IMR-90 (cell line): ENCODE data around the gene CTDP1. TPM values are rescaled to one million over a fixed set of nuclear protein-coding genes. Genes with fewer than 3 reads are reported as not detected.

Experiments
- ATAC-seq: fragments of 200-7000 bp; cut with Tn5 transposase; 2 replicates; pipeline ENCODE4 v1.9.1; 2020; ENCODE audit warnings: low read depth, mild to moderate bottlenecking, moderate library complexity
- BruUV-seq: library from RNA; stranded (reverse); fragments of 400-500 nt; replicated peaks from 2 replicates; lab custom pipeline; 2021; lab: Mats Ljungman, UMichigan
- CTCF ChIA-PET: fragments of 300-600 bp; formaldehyde crosslinking; extraction: SDS; loops from one replicate; lab custom pipeline; 2021; ENCODE audit warnings: antibody characterized with exemption; lab: Yijun Ruan, JAX
- POLR2A ChIA-PET: fragments of 300-600 bp; sonication (Branson Sonifier 250); formaldehyde crosslinking; loops from one replicate; lab custom pipeline; 2022; ENCODE audit warnings: antibody characterized with exemption; ENCODE audit not compliant: unreplicated experiment; lab: Charles Lee
- DNase-seq: peaks from one replicate; pipeline ENCODE4 v3.0.0; 2013
- H2AFZ ChIP-seq: replicated peaks from 2 replicates; pipeline ENCODE3; 2013; ENCODE audit warnings: low read length, mild to moderate bottlenecking; ENCODE audit not compliant: poor library complexity
- H2AK5ac ChIP-seq: 2 replicates; pipeline ENCODE4 v1.6.1; 2013; ENCODE audit warnings: low read depth, low read length, inconsistent platforms
- H2AK9ac ChIP-seq: replicated peaks from 2 replicates; pipeline ENCODE3; 2013; ENCODE audit warnings: mild to moderate bottlenecking, low read depth, low read length, moderate library complexity; ENCODE audit not compliant: poor library complexity
- H2BK120ac ChIP-seq: 2 replicates; pipeline ENCODE4 v1.6.1; 2013; ENCODE audit warnings: low read depth, low read length, inconsistent platforms
- H2BK15ac ChIP-seq: 3 replicates; pipeline ENCODE4 v1.6.1; 2013; ENCODE audit warnings: low read depth, low read length, inconsistent platforms
- H2BK20ac ChIP-seq: 2 replicates; pipeline ENCODE4 v1.6.1; 2013; ENCODE audit warnings: low read depth, mild to moderate bottlenecking, inconsistent platforms, low read length, moderate library complexity
- H2BK5ac ChIP-seq: 2 replicates; pipeline ENCODE4 v1.6.1; 2013; ENCODE audit warnings: mild to moderate bottlenecking, low read depth, low read length, inconsistent platforms; ENCODE audit not compliant: poor library complexity, severe bottlenecking
- H3K14ac ChIP-seq: replicated peaks from 2 replicates; pipeline ENCODE4 v1.6.1; 2013; ENCODE audit warnings: low read depth, low read length, inconsistent platforms
- H3K18ac ChIP-seq: 2 replicates; pipeline ENCODE4 v1.6.1; 2013; ENCODE audit warnings: low read depth, low read length, control low read depth
- H3K23ac ChIP-seq: 2 replicates; pipeline ENCODE4 v1.6.1; 2013; ENCODE audit warnings: low read depth, low read length, inconsistent platforms
- H3K27ac ChIP-seq: 2 replicates; pipeline ENCODE4 v1.5.1; 2013; ENCODE audit warnings: mild to moderate bottlenecking, control low read depth, low read length; ENCODE audit not compliant: insufficient read depth
- H3K27me3 ChIP-seq: 2 replicates; pipeline ENCODE4 v1.6.1; 2013; ENCODE audit warnings: low read length; ENCODE audit not compliant: control insufficient read depth, insufficient read depth
- H3K36me3 ChIP-seq: 2 replicates; pipeline ENCODE4 v1.6.1; 2013; ENCODE audit warnings: low read length, mixed read lengths; ENCODE audit not compliant: control insufficient read depth, insufficient read depth
- H3K4ac ChIP-seq: 2 replicates; pipeline ENCODE4 v1.6.1; 2013; ENCODE audit warnings: low read depth, low read length, inconsistent platforms
- H3K4me1 ChIP-seq: 2 replicates; pipeline ENCODE4 v1.6.1; 2013; ENCODE audit warnings: low read length, mixed read lengths; ENCODE audit not compliant: control insufficient read depth, insufficient read depth
- H3K4me2 ChIP-seq: 2 replicates; pipeline ENCODE4 v1.6.1; 2013; ENCODE audit warnings: low read depth, mild to moderate bottlenecking, control low read depth, low read length, moderate library complexity
- H3K4me3 ChIP-seq: 2 replicates; pipeline ENCODE4 v1.5.1; 2013; ENCODE audit warnings: low read depth, mild to moderate bottlenecking, control low read depth, low read length, moderate library complexity; ENCODE audit not compliant: insufficient read depth
- H3K56ac ChIP-seq: 2 replicates; pipeline ENCODE4 v1.6.1; 2013; ENCODE audit warnings: low read length, inconsistent platforms; ENCODE audit not compliant: insufficient read depth; ENCODE audit errors: extremely low read depth
- H3K79me1 ChIP-seq, 2 experiments: 2 replicates each; pipeline ENCODE4 v1.6.1; 2013; ENCODE audit warnings: low read length in 2 of 2, inconsistent platforms in 1 of 2, low read depth in 1 of 2
- H3K9ac ChIP-seq: 2 replicates; pipeline ENCODE4 v1.6.1; 2013; ENCODE audit warnings: low read depth, low read length, control low read depth
- H3K9me1 ChIP-seq: 2 replicates; pipeline ENCODE4 v1.6.1; 2013; ENCODE audit warnings: low read length, inconsistent platforms; ENCODE audit not compliant: insufficient read depth
- H3K9me3 ChIP-seq: 2 replicates; pipeline ENCODE4 v1.6.1; 2013; ENCODE audit warnings: low read length; ENCODE audit not compliant: control insufficient read depth, insufficient read depth
- H4K20me1 ChIP-seq: 2 replicates; pipeline ENCODE4 v1.6.1; 2013; ENCODE audit warnings: low read length, inconsistent platforms; ENCODE audit not compliant: insufficient read depth
- H4K5ac ChIP-seq: 2 replicates; pipeline ENCODE4 v1.6.1; 2013; ENCODE audit warnings: mild to moderate bottlenecking, low read depth, low read length, control low read depth
- H4K8ac ChIP-seq, 2 experiments: 2 replicates each; pipeline ENCODE4 v1.6.1; 2013; ENCODE audit warnings: low read depth in 2 of 2, low read length in 2 of 2, control low read depth in 1 of 2, inconsistent platforms in 1 of 2
- H4K91ac ChIP-seq: 2 replicates; pipeline ENCODE4 v1.6.1; 2013; ENCODE audit warnings: low read depth, low read length, inconsistent platforms; ENCODE audit not compliant: insufficient read depth
- CTCF ChIP-seq: conservative IDR thresholded peaks from 2 replicates; pipeline ENCODE4 v1.5.1; 2012; ENCODE audit warnings: mild to moderate bottlenecking, low read depth, low read length, improper control_type of control experiment
- NFE2L2 ChIP-seq: fragments of 150-350 bp; IDR thresholded peaks from 2 replicates; pipeline ENCODE4 v1.6.1; 2016; ENCODE audit warnings: low read depth, mild to moderate bottlenecking, low read length
- WGBS, 2 experiments: methylation state at CpG; one replicate each; pipeline versions ENCODE4 v1.1.5 to v1.1.7; 2013; ENCODE audit warnings: missing lambda C conversion rate in 2 of 2; ENCODE audit not compliant: insufficient read length in 1 of 2; ENCODE audit errors: extremely low coverage in 2 of 2; 5-methylcytosine and 5-hydroxymethylcytosine counted together
- dilution Hi-C: fragments of 300-500 bp; cut with HindIII; formaldehyde crosslinking; loops from one replicate; pipeline ENCODE4 v1.14.3; 2018; ENCODE audit warnings: low sequenced_read_pairs; ENCODE audit not compliant: unreplicated experiment
- in situ Hi-C: fragments of 300-500 bp; cut with MboI; formaldehyde crosslinking; loops from 3 replicates; pipeline ENCODE4 v1.14.3; 2019; ENCODE audit warnings: low sequenced_read_pairs, inconsistent platforms, mixed read lengths
- intact Hi-C: fragments of 100-400 bp; cut with micrococcal nuclease; formaldehyde crosslinking; loops from 2 replicates; pipeline ENCODE4 v1.10.0; 2022
- polyA plus RNA-seq, 3 experiments: library from polyadenylated mRNA; depleted of rRNA; stranded (reverse); fragments of >200 nt; gene quantifications; 2 replicates each; pipeline ENCODE4 v1.2.3, GENCODE V29; 2012; ENCODE audit warnings: low replicate concordance in 1 of 3
- total RNA-seq: library from RNA; depleted of rRNA; stranded (reverse); fragments of >200 nt; gene quantifications from 2 replicates; pipeline ENCODE4 v1.2.3, GENCODE V29; 2012

The CTDP1 gene
- total and polyA plus RNA-seq, 2 of the 4 experiments (the other 2 are of a cell fraction) = 13.4 to 17.6 TPM

GRCh38 chr18:79680100-79680879, 687 bp downstream of the CTDP1 start:
- DNase-seq (peak; percentile 52), ATAC-seq (peak; percentile 6)
- peak; percentile 31; the same call in 1 of the 2 replicates for TF ChIP-seq CTCF
- TF ChIP-seq NFE2L2 = no peak
- no peaks in the 10 kb centered on the region for H3K9me3 ChIP-seq
- H3K18ac ChIP-seq = no peak overlapping the region
- H4K20me1 ChIP-seq = peaks cover 48% of the 10 kb centered on the region
- no peak overlapping the region for H2BK5ac ChIP-seq
- H3K4me3 ChIP-seq = peak overlapping the region; percentile 88
- no peak overlapping the region; the same call in 1 of the 2 replicates for H3K4ac ChIP-seq
- peak overlapping the region; percentile 41 for H3K27ac ChIP-seq
- H3K56ac ChIP-seq = no peak overlapping the region
- no peak overlapping the region for H4K8ac ChIP-seq
- no peak overlapping the region for H2BK15ac ChIP-seq
- no peak overlapping the region for H2BK120ac ChIP-seq
- intact Hi-C loops (no loop called here), in situ Hi-C loops (no loop called here), dilution Hi-C loops (no loop called here)
- H3K9ac ChIP-seq = peak overlapping the region; percentile 77
- no peak overlapping the region for H3K23ac ChIP-seq
- ChIA-PET POLR2A (no interaction called here), CTCF (interaction anchor here (0.6 kb wide), 1 partner anchor 87 kb away, joined by 3 read pairs; no protein-coding TSS in a partner anchor)
- H2AK9ac ChIP-seq = peak overlapping the region; percentile 19
- H2AK5ac ChIP-seq = peak overlapping the region; percentile 59; the same call in 1 of the 2 replicates
- BruUV-seq = TSS peak; percentile 21
- peaks cover 28% of the 10 kb centered on the region for H3K9me1 ChIP-seq
- H3K4me1 ChIP-seq = peaks cover 9% of the 10 kb centered on the region
- H3K36me3 ChIP-seq = peaks cover 2% of the 10 kb centered on the region; the same call in 1 of the 2 replicates
- H3K14ac ChIP-seq = no peak overlapping the region
- peak overlapping the region; percentile 92 for H3K4me2 ChIP-seq
- H3K27me3 ChIP-seq = no peaks in the 10 kb centered on the region
- peaks cover 24 to 73% of the 10 kb centered on the region in 2 experiments for H3K79me1 ChIP-seq
- no peak overlapping the region for H4K91ac ChIP-seq
- peak overlapping the region; percentile 97 for H2AFZ ChIP-seq
- 4% methylated on average over 31 of the region's 54 CpGs; no CpG with 5 or more reads in 1 of the 2 experiments for WGBS, 2 experiments
- H2BK20ac ChIP-seq = no peak overlapping the region
- no peak overlapping the region for H4K5ac ChIP-seq
